Nephron (organoid): ENCODE measurements around the gene TAF4B.

Source experiments
- H3K27ac Mint-ChIP-seq, 3 experiments: 2 replicates each; pipeline ENCODE4 v1.8.0; 2020; ENCODE audit warnings: mixed read lengths in 3 of 3, mild to moderate bottlenecking in 2 of 3, moderate library complexity in 1 of 3
- H3K27me3 Mint-ChIP-seq: 2 replicates; pipeline ENCODE4 v1.8.0; 2021; ENCODE audit warnings: low read depth, mild to moderate bottlenecking, moderate library complexity, mixed read lengths
- H3K36me3 Mint-ChIP-seq: 2 replicates; pipeline ENCODE4 v1.8.0; 2020; ENCODE audit warnings: low read depth, mixed read lengths
- H3K4me1 Mint-ChIP-seq: 2 replicates; pipeline ENCODE4 v1.8.0; 2020; ENCODE audit warnings: mixed read lengths
- H3K4me3 Mint-ChIP-seq, 3 experiments: 2 replicates each; pipeline ENCODE4 v1.8.0; 2020; ENCODE audit warnings: mild to moderate bottlenecking in 3 of 3, mixed read lengths in 3 of 3, moderate library complexity in 2 of 3
- H3K9me3 Mint-ChIP-seq: 2 replicates; pipeline ENCODE4 v1.8.0; 2020; ENCODE audit warnings: mixed read lengths
- TF ChIP-seq, protein P1 (sequence below), 3 experiments: fragments of 200-600 bp; sonication (generic); IDR thresholded peaks; one replicate each; pipeline ENCODE4 v1.5.0; 2021; ENCODE audit warnings: antibody characterized with exemption in 3 of 3; ENCODE audit not compliant: unreplicated experiment in 3 of 3

TAF4B gene

GRCh38 chr18:26409091-26409490, 182.8 kb downstream of the TAF4B start:
- Mint-ChIP-seq H3K4me3 (no peak overlapping the region), H3K27me3 (peaks cover 6% of the 10 kb centered on the region), H3K9me3 (no peaks in the 10 kb centered on the region), H3K4me1 (no peaks in the 10 kb centered on the region), H3K36me3 (no peaks in the 10 kb centered on the region), H3K27ac (no peak overlapping the region)
- TF ChIP-seq, protein P1, sequence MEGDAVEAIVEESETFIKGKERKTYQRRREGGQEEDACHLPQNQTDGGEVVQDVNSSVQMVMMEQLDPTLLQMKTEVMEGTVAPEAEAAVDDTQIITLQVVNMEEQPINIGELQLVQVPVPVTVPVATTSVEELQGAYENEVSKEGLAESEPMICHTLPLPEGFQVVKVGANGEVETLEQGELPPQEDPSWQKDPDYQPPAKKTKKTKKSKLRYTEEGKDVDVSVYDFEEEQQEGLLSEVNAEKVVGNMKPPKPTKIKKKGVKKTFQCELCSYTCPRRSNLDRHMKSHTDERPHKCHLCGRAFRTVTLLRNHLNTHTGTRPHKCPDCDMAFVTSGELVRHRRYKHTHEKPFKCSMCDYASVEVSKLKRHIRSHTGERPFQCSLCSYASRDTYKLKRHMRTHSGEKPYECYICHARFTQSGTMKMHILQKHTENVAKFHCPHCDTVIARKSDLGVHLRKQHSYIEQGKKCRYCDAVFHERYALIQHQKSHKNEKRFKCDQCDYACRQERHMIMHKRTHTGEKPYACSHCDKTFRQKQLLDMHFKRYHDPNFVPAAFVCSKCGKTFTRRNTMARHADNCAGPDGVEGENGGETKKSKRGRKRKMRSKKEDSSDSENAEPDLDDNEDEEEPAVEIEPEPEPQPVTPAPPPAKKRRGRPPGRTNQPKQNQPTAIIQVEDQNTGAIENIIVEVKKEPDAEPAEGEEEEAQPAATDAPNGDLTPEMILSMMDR (IDR thresholded peaks at IDR 0.05; ENCODE audit: unreplicated experiment in 3 of 3), result no peak

- Mint-ChIP-seq H3K9me3 (no peaks in the 10 kb centered on the region), H3K4me3 (no peak overlapping the region), H3K27ac (no peak overlapping the region), H3K36me3 (no peaks in the 10 kb centered on the region), H3K27me3 (peaks cover 3% of the 10 kb centered on the region), H3K4me1 (no peaks in the 10 kb centered on the region)
- TF ChIP-seq, protein P1 (IDR thresholded peaks at IDR 0.05; ENCODE audit: unreplicated experiment in 3 of 3), result no peak
These were observed 188.7 kb downstream of the TAF4B start for GRCh38 chr18:26414901-26415440.

DNA sequence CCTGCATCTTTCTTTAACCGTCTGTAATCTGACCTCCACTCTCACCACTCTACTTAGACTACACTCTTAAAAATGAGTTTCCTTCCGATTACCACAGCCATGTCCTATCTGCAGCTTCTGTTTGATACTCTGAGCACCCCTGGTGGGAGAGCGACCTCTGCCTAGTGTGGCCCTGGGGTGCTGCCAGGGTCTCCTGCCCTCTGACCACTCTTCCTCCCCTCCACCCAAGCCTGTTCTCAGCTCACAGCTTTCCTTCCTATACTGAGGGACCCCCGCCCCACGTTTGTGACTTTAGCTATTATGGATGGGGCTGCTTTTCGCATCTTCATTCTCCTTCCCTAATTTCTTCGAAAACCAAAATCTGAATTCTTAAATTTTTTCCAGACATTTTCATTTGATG, 189.4 kb downstream of the TAF4B start:
- no peaks in the 10 kb centered on the region for H3K9me3 Mint-ChIP-seq
- TF ChIP-seq, protein P1 (IDR thresholded peaks at IDR 0.05; ENCODE audit: unreplicated experiment in 3 of 3), result no peak
- H3K4me3 Mint-ChIP-seq, result no peak overlapping the region
- H3K27ac Mint-ChIP-seq, result no peak overlapping the region
- peaks cover 3% of the 10 kb centered on the region for H3K27me3 Mint-ChIP-seq
- H3K36me3 Mint-ChIP-seq, result no peaks in the 10 kb centered on the region
- no peaks in the 10 kb centered on the region for H3K4me1 Mint-ChIP-seq

DNA sequence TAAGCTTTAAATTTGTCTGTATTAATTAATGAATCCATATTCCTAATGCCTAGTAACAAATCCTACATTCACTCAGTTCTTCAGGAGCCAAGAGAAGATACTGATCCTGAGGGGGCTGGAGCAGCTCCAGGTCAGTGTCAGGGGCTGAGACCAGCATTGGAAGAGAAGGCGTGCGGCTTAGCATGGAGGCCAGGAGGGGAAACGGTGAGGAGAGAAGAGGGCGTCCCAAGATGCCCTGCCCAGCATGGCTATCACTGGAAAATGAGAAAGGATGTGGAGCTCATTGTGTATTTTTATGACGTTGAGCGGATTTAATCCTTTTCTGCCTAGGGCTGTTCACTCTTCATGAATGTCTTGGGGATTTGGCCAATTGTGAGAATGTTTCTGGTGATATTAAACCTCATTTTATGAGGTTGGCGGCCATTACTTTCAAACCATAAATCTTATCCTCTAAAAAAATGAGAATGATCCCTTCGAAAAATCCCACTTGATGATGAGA, 190.5 kb downstream of the TAF4B start:
- Mint-ChIP-seq H3K9me3 (no peaks in the 10 kb centered on the region), H3K4me3 (no peak overlapping the region), H3K27ac (no peak overlapping the region), H3K36me3 (no peaks in the 10 kb centered on the region), H3K4me1 (no peaks in the 10 kb centered on the region), H3K27me3 (peaks cover 3% of the 10 kb centered on the region)
- TF ChIP-seq, protein P1 (IDR thresholded peaks at IDR 0.05; ENCODE audit: unreplicated experiment in 3 of 3), result no peak

DNA sequence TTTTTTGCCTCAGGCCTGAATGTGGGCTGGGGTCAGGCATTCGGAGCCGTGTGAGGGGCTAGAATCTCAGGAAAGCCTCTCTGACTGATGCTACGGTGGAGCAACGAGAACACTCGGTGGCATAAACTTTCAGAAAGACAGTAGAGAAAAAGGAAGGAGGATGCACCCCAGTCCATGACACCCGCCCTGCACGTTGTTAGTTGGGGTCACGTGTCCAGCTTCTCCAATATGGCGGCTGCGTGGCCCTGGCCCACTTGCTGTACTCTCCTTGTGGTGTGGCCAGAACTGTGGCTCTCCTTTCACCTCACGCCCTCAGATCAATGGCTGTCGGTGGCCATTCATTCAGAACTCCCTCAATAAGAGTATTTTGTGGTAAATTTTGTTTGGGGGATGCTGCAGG, 190.9 kb downstream of the TAF4B start:
- no peaks in the 10 kb centered on the region for H3K9me3 Mint-ChIP-seq
- H3K4me1 Mint-ChIP-seq, result no peaks in the 10 kb centered on the region
- peaks cover 3% of the 10 kb centered on the region for H3K27me3 Mint-ChIP-seq

DNA sequence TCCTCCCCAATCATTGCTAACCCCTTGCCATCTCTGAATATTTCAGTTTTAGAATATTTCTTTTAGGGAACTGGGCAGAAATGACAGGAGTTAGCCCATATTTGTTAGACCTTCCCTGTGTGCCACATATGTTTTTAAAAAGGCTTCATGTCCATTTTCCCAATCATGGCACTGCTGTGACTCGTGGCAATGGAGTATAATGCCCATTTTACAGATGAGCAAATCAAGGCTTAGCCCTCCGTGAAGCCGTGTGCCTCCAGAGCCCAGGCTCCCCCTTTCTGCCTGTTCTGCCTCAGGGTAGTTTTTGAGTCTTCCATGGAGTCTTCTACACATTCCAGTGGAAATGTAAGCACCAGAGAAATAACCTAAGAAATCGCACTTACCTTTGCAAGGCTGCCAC, 192.0 kb downstream of the TAF4B start:
- peaks cover 3% of the 10 kb centered on the region for H3K27me3 Mint-ChIP-seq
- H3K27ac Mint-ChIP-seq, result no peak overlapping the region
- no peaks in the 10 kb centered on the region for H3K4me1 Mint-ChIP-seq
- no peaks in the 10 kb centered on the region for H3K36me3 Mint-ChIP-seq
- no peak overlapping the region for H3K4me3 Mint-ChIP-seq
- no peaks in the 10 kb centered on the region for H3K9me3 Mint-ChIP-seq
- TF ChIP-seq, protein P1 (IDR thresholded peaks at IDR 0.05; ENCODE audit: unreplicated experiment in 3 of 3), result no peak

More for the DNA sequence above, 190.9 kb downstream of the TAF4B start:
- Mint-ChIP-seq H3K36me3 (no peaks in the 10 kb centered on the region), H3K4me3 (no peak overlapping the region), H3K27ac (no peak overlapping the region)
- TF ChIP-seq, protein P1 (IDR thresholded peaks at IDR 0.05; ENCODE audit: unreplicated experiment in 3 of 3), result no peak
